ACHN (cell line): ENCODE results near the gene RHBDD2.
"Not testable (repeated sequence)": the region's sequence is repeated elsewhere in the genome, so short reads cannot be mapped to it uniquely, and the experiment has no call there.

Source experiments
- DNase-seq: peaks from one replicate; pipeline ENCODE4 v3.0.0-alpha.2; 2015
- in situ Hi-C: cut with HindIII; loops from 2 replicates; pipeline ENCODE4 v1.10.0; 2017; ENCODE audit warnings: low sequenced_read_pairs, low pct_ligation_motif_present, low pct_unique_long_range_greater_than_20kb

Gene RHBDD2

DNA sequence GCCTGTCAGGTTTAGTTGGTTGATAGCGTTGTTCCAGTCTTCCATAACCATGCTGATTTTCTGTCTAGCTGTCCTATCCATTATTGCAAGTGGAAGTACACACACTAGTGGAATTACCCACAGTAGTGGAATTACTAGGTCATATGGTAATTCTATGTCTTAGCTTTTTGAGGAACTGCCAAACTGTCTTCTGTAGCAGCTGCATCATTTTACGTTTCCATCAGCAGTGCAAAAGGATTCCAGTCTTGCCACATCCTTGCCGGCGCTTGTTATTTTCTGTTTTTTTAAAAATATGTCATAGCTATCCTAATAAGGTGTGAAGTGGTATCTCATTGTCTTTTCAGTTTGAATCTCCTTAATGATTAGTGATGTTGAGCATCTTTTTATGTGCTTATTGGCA lies 17.2 kb upstream of the RHBDD2 start:
- DNase-seq: no peak
- in situ Hi-C loops: no loop called here

GRCh38 chr7:75864251-75864650 lies 14.6 kb upstream of the RHBDD2 start:
- in situ Hi-C loops, DNase-seq: not testable (repeated sequence)

DNA sequence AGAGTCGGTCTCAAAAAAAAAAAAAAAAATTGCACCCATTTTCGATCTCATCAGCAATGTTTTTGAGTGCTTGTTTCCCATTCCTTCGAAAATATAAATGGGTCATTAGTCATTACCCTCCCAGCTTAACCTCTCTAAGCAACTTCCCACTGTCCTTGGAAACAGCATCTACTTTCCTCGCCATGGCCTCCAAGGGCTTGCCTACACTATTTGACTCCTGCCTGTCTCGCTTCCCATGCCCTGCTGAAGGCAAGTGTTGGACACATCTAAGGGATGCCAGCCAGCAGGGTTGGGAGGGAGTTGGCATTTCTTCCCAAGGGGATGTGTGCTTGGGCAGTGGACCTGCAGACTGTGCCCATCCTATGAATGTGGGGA lies 12.7 kb upstream of the RHBDD2 start:
- in situ Hi-C loops: no loop called here
- no peak for DNase-seq

DNA sequence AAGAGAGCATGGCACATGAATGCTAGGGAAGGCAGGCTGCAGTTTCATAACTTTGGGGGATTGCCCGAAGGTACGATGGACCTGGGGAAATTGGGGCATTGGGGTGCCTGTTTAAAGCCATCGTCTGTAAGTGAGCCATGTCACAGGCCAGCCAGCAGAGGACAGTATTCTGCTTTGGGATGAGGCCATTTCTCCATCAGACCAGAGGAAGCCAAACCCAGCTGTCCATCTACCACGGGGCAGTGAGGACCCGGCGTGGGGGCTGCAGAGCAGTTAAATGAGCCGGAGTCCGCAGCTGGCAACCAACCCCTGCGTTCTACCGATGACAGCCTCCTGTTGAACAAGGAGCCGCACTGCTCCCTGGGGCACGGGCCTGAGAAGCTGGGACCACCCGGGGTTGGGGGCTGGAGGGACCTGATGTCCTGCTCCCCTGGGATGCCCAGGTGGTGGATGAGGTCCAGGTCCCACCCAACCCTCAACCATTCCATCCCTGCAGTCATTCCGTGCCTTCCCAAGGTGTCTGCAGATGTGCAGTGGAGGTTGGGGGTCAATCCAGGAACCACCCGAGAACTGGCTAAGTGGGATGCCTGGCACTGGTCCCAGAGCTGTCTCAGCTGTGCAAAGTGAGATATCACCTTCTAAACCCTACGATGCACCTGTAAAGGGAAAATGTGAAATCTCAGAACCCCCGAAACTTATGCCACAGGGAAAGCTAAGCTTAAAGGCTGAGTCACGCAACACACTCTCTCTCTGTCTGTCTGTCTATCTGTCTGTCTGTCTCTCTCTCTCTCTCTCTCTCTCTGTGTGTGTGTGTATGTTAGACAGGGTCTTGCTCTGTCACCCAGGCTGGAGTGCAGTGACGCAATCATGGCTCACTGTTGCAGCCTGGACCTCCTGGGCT lies 12.1 kb upstream of the RHBDD2 start:
- in situ Hi-C loops: no loop called here
- peak; percentile 75 for DNase-seq

GRCh38 chr7:75867390-75867717 lies 11.5 kb upstream of the RHBDD2 start:
- in situ Hi-C loops: no loop called here
- DNase-seq: no peak

GRCh38 chr7:75868153-75868552 lies 10.7 kb upstream of the RHBDD2 start:
- in situ Hi-C loops: no loop called here
- DNase-seq: no peak

DNA sequence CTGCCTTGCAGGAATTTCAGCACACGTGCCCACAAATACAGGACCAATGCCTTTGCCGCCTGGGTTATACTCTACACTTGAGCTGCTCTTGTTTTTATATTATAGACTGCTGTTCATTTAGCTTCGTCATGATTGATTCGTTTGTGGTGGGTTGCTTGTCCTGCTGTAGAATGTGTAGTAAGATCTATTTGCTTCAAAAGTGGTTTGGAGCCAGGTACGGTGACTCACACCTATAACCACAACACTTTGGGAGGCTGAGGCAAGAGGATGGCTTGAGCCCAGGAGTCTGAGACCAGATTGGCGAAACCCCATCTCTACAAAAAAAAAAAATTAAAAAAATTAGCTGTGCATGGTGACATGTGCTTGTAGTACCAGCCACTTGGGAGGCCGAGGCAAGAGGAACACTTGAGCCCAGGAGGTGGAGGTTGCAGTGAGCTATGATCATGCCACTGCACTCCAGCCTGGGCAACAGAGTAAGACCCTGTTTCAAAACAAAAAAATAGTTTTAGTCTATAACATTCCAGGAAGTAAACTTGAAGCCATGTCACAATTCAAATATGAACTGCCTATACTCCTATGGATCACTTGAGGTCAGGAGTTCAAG lies 9.0 kb upstream of the RHBDD2 start:
- in situ Hi-C loops: no loop called here
- no peak for DNase-seq

DNA sequence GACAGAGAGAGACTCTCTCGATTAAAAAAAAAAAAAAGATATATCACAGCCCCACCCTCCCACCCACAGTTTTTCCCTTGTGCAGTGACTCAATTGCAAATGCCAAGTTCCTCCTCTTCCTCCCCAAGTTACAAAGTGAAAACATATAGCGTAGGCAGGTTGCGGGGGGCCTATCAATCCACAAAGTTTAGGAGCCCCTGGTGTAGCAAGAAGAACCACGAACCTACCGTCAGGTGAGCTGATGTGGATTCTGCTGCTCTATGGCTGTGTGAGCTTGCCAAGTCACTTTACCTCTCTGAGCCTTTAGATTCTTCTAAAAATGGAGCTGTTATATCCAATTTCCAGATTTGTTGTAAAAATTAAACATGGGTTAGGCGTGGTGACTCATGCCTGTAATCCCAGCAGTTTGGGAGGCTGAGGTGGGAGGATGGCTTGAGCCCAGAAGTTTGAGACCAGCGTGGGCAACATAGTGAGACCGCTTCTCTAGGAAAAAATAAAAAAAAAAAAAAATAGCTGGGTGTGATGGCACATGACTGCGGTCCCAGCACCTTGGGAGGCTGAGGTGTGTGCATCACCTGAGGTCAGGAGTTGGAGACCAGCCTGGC lies 8.2 kb upstream of the RHBDD2 start:
- DNase-seq: no peak
- in situ Hi-C loops: no loop called here

- in situ Hi-C loops: no loop called here
- no peak for DNase-seq
Observed at GRCh38 chr7:75872073-75872782, 6.6 kb upstream of the RHBDD2 start.

- DNase-seq, in situ Hi-C loops: not testable (repeated sequence)
Observed at GRCh38 chr7:75874180-75874579, 4.7 kb upstream of the RHBDD2 start.

- in situ Hi-C loops: no loop called here
- no peak for DNase-seq
Observed at GRCh38 chr7:75875113-75876080, 3.4 kb upstream of the RHBDD2 start.

DNA sequence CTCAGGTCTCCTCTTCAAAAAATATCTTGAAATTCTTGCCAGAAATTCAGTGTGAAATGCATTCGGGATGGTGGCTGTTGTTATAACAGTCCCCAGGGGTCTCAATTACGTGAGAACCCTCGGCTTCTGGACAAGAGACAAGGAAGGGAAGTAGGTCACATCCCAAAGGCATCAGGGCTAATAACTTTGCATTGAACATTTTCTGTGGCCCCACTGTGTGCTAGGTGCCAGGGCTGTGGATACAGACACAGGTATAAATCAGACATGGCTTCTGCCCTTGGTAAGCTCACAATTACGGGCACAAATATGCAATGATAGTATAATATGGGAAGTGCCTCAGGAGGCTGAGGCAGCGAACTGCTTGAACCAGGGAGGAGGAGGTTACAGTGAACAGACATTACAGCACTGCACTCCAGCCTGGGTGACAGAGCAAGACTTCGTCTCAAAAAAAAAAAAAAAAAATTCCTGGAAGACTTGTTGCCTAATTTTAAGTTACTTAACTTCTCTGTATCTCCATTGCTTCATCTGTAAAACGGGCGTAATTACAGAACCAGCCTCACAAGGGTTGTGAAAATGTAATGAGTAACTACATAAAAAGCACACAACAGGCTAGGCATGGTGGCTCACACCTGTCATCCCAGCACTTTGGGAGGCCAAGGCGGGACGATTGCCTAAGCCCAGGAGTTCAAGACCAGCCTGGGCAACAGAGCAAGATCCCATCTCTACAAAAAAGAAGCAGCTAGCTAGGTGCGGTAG lies 2.5 kb upstream of the RHBDD2 start:
- in situ Hi-C loops: no loop called here

GRCh38 chr7:75878312-75878768 lies 494 bp upstream of the RHBDD2 start:
- in situ Hi-C loops: no loop called here
- DNase-seq: no peak

More for the DNA sequence above, 2.5 kb upstream of the RHBDD2 start:
- DNase-seq: no peak

DNA sequence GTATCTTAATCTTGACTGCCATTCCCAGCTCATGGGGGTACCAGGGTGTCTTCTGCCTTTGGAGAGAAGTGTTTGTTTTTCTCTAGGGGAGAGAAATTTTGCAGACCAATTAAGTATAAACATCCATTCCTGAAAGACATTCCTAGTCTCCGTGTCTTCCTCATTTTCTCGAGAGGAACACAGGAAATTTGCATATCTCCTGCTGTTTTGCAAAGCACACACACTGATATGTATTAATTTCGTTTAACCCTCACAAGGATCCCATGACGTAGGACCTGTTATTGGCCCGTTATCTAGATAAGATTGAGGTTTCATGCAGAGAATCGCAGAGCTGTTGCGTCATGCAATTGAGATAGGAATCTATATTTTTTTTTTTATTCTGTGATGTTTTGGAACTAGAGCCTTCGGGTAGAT lies 944 bp downstream of the RHBDD2 start:
- in situ Hi-C loops: no loop called here
- DNase-seq: no peak

DNA sequence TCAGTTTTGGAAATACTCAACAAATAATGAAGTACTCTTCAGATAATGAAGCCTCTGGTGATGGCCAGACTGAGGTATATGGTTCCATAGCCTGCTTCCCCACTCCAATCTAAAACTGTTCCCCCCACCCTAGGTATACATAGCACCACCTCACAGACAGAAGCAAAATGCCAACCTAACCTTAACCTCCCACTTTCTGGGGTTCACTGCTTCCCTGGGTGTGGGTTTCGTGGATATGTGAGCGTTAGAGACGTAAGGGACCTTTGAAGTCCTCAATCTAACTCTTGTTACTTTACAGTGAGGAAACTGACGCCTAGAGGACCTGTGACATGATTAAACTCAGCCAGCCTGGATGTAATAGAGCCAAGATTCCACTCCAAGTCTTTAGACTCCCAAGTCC lies 1.4 kb downstream of the RHBDD2 start:
- DNase-seq: no peak
- in situ Hi-C loops: no loop called here

GRCh38 chr7:75881436-75882095 lies 2.7 kb downstream of the RHBDD2 start:
- no peak for DNase-seq
- in situ Hi-C loops: no loop called here

DNA sequence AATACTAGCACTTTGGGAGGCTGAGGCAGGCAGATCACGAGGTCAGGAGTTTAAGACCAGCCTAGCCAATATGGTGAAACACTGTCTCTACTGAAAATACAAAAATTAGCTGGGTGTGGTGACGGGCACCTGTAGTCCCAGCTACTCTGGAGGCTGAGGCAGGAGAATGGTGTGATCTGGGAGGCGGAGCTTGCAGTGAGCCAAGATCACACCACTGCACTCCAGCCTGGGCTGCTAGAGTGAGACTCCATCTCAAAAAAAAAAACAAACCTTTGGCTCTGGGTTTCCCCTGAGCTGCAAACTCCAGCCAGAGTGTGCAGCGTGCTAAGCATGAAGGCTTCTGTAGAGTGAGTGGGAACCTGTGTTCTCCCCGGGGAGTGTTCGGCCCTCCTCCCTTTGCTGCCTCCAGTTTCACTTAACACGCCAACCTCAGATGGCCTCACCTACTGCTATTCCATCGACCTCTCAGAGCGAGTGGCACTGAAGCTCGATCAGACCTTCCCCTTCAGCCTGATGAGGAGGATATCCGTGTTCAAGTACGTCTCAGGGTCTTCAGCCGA lies 4.5 kb downstream of the RHBDD2 start:
- in situ Hi-C loops: not testable (repeated sequence)

More for the DNA sequence above, 4.5 kb downstream of the RHBDD2 start:
- not testable (repeated sequence) for DNase-seq
